ENCODE measurements around the gene CRB3.

CRB3 gene

GRCh38 chr19:6514089-6514488 is 50.0 kb downstream of the CRB3 start:
- ATAC-seq = no peak
- H3K9me3 Mint-ChIP-seq = no peaks in the 10 kb centered on the region
- peaks cover 36% of the 10 kb centered on the region for H3K4me1 Mint-ChIP-seq
- H3K27me3 Mint-ChIP-seq = no peaks in the 10 kb centered on the region
- H3K4me3 Mint-ChIP-seq = no peak overlapping the region
- H3K27ac Mint-ChIP-seq = no peak overlapping the region
- no peaks in the 10 kb centered on the region for H3K36me3 Mint-ChIP-seq

GRCh38 chr19:6514926-6515544 is 51.0 kb downstream of the CRB3 start:
- ATAC-seq = no peak
- H3K27ac Mint-ChIP-seq = no peak overlapping the region
- H3K27me3 Mint-ChIP-seq = no peaks in the 10 kb centered on the region
- H3K4me3 Mint-ChIP-seq = peak overlapping the region; percentile 58
- peaks cover 40% of the 10 kb centered on the region for H3K4me1 Mint-ChIP-seq
- no peaks in the 10 kb centered on the region for H3K9me3 Mint-ChIP-seq
- no peaks in the 10 kb centered on the region for H3K36me3 Mint-ChIP-seq

GRCh38 chr19:6516018-6516658 is 52.1 kb downstream of the CRB3 start:
- H3K9me3 Mint-ChIP-seq = no peaks in the 10 kb centered on the region
- H3K4me3 Mint-ChIP-seq = peak overlapping the region; percentile 86
- H3K27ac Mint-ChIP-seq = peak overlapping the region; percentile 68
- peaks cover 43% of the 10 kb centered on the region for H3K4me1 Mint-ChIP-seq
- H3K36me3 Mint-ChIP-seq = no peaks in the 10 kb centered on the region
- peak; percentile 68 for ATAC-seq
- H3K27me3 Mint-ChIP-seq = no peaks in the 10 kb centered on the region
